Motor neuron (in vitro differentiated cells): ENCODE measurements around the gene TBXAS1. TPM values are rescaled to one million over a fixed set of nuclear protein-coding genes. Genes with fewer than 3 reads are reported as not detected.

Experiments
- ATAC-seq, 8 experiments: fragments of 200-7000 bp; cut with Tn5 transposase; replicated peaks in 6 of 8; 2 replicates each; pipeline ENCODE4 v1.8.0; 2021; ENCODE audit warnings: mild to moderate bottlenecking in 8 of 8, moderate library complexity in 8 of 8
- H3K27ac ChIP-seq, 2 donors: fragments of 250-450 bp; sonication (Bioruptor Pico); 2 replicates each; pipeline ENCODE4 v1.9.0; 2021; ENCODE audit warnings: antibody characterized with exemption in 2 of 2, mild to moderate bottlenecking in 2 of 2, moderate library complexity in 1 of 2
- H3K4me1 ChIP-seq, 2 donors: fragments of 250-450 bp; sonication (Bioruptor Pico); replicated peaks in 1 of 2; 2 replicates each; pipeline ENCODE4 v1.6.1; 2021; ENCODE audit warnings: antibody characterized with exemption in 2 of 2, mild to moderate bottlenecking in 2 of 2, moderate library complexity in 1 of 2
- H3K4me3 ChIP-seq, 5 donors: fragments of 250-450 bp; sonication (Bioruptor Pico); 2 replicates each; pipeline ENCODE4 v1.9.0; 2021; ENCODE audit warnings: antibody characterized with exemption in 5 of 5, mild to moderate bottlenecking in 5 of 5, moderate library complexity in 4 of 5
- WGBS, 10 experiments: fragments of 450-650 bp; shearing (Covaris generic); methylation state at CpG; one replicate each; pipeline ENCODE4 v1.0.0; 2022; 5-methylcytosine and 5-hydroxymethylcytosine counted together
- in situ Hi-C, 9 experiments: fragments of 400-800 bp; cut with MboI; loops; one replicate each; pipeline ENCODE4 v1.15.0; 2021; ENCODE audit warnings: low sequenced_read_pairs in 9 of 9, low pct_unique_long_range_greater_than_20kb in 2 of 9; ENCODE audit not compliant: unreplicated experiment in 9 of 9
- total RNA-seq, 8 experiments: library from RNA; unstranded; fragments of 300-600 nt; gene quantifications; 2 replicates each; pipeline versions ENCODE4 v1.2.3 to v1.2.4, GENCODE V29; 2022

Gene TBXAS1
- total RNA-seq, 8 experiments from 2014 or later, result 0.31 to 2.5 (median 0.46) TPM

DNA sequence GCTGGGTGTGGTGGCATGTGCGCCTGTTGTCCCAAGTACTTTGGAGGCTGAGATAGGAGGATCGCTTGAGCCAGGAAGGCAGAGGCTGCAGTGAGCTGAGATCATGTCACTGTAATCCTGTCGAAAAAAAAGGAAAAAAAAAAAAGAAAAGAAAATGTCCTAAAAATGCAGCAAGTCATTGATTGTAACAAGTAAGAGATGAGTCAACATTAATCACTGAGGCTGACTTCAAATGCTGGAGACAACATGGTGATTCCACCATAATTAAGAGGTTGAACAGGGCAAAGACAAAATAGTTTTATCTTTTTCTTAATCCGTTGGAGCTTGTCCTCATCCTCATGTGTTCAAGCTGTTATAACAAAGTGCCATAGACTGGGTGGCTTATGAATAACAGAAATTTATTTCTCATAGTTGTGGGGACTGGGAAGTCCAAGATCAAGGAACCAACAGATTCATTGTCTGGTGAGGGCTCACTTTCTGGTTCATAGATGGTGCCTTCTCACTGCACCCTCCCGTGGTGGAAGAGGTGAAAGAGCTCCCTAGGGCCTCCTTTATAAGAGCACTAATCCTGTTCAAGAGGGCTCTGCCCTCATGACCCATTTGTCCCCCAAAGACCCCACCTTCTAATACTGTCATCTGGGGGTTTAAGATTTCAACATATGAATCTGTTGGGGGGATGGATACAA is 60.3 kb downstream of the TBXAS1 start:
- ATAC-seq, result no peak
- no peaks in the 10 kb centered on the region for H3K4me1 ChIP-seq
- in situ Hi-C loops, result no loop called here
- H3K27ac ChIP-seq, result no peak overlapping the region
- H3K4me3 ChIP-seq, result no peak overlapping the region
- WGBS, 10 experiments, result 18 to 96% (median 81%) methylated on average over 1 to 5 of the region's 5 CpGs

DNA sequence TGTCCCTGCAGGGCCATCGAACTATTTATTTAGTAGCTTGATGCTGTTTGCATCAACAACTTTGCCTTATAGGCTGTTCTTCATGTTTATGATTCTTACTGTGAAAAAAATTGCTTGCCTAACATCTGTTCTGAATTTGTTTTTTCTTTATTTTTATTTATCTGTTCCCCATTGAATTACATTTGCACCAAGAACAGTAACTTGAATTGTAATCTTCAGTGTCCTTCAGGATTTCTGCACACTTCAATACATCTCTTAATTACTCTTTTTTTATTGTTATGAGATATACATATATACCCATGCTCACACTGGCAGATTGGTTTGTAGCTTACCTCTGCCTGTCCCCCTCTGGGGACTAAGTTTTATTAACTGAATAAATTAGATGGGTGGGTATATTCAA is 64.4 kb downstream of the TBXAS1 start:
- WGBS, 10 experiments, result 27 to 90% (median 75%) methylated on average over 1 of the region's 1 CpG; no CpG with 5 or more reads in 5 of the 10 experiments
- H3K27ac ChIP-seq, result no peak overlapping the region
- in situ Hi-C loops, result no loop called here
- no peak for ATAC-seq
- no peaks in the 10 kb centered on the region for H3K4me1 ChIP-seq
- no peak overlapping the region for H3K4me3 ChIP-seq

DNA sequence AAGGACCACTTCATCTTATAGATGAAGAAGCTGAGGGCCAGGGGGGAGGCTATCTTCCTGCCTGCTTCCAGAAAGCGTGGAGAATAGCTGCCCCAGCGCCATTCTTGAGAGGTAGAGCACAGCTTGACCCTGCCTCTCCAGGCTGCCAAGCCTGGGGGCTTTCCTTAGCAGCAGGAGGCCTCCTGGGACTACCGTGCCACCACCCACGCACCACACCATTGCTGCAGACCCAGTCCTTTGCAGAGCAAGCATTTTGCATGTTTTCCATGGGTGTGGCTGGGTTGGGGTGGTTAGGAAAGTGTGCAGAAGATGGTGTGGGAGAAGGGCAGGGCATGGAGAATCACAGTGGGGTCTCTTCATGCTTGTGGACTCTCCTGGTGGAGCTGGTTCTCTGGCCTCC is 64.9 kb downstream of the TBXAS1 start:
- peak in 3 of 8 experiments; percentile 46 to 76 (median 68) for ATAC-seq
- in situ Hi-C loops, result no loop called here
- Histone ChIP-seq H3K4me1 (no peaks in the 10 kb centered on the region), H3K4me3 (no peak overlapping the region), H3K27ac (no peak overlapping the region)
- WGBS, 10 experiments, result 74 to 90% (median 77%) methylated on average over 2 of the region's 4 CpGs; no CpG with 5 or more reads in 5 of the 10 experiments

DNA sequence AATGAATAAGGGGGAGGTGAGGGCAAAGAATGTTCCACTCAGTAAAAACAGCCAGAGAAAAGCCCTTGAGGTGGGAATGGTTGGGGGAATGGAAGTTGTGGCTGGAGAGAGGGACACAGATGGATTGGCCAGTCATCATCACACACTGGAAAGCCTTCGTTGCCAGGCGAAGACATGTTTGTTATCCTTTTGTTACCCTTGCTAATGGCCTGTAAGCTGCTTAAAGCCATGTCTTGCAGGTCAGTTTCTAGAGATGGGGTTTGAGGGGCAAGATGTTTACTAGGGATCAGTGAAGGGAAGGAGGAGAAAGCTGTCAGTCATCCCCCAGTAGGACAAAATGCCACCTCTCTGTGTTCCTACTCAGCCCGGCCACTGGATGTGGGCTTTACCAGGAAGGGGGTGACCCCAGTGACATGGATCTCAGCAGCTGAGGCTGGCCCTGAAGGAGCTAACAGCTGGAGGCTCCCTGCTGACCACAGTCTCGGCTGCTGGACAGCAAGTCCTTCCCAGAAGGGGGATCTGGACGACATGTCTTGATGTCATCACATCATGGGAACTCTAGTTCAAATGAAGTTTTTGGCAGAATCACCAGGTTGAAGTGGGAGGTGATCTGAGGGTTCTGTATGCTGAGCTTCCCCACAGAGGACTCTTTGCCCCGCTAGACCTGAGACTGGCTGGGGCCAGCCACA is 66.2 kb downstream of the TBXAS1 start:
- Histone ChIP-seq H3K27ac (no peak overlapping the region), H3K4me1 (no peaks in the 10 kb centered on the region), H3K4me3 (no peak overlapping the region)
- ATAC-seq, result no peak
- 42 to 100% (median 60%) methylated on average over 1 to 2 of the region's 6 CpGs; no CpG with 5 or more reads in 5 of the 10 experiments for WGBS, 10 experiments
- in situ Hi-C loops, result no loop called here

DNA sequence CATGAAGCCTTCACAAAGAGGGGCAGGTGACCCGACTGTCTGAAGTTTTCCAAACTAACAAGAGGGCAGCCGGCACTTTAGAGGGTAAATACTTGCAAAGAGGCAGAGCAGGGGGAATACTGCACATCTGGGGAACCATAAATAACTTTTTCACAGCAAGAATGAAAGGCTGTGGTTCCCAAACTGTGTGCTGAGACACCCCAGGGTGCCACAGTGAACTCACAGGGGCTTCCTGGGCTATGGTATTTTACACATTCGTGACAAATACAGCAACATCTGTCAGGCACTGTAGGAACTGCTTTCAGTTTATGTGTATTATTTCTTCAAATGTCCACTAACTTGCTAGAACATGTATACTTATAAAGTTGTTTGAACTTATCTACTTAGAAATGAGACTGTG is 67.2 kb downstream of the TBXAS1 start:
- WGBS, 10 experiments, result 42 to 94% (median 58%) methylated on average over 1 to 3 of the region's 3 CpGs; no CpG with 5 or more reads in 4 of the 10 experiments
- Histone ChIP-seq H3K27ac (no peak overlapping the region), H3K4me3 (no peak overlapping the region), H3K4me1 (no peaks in the 10 kb centered on the region)
- ATAC-seq, result no peak
- in situ Hi-C loops, result no loop called here

DNA sequence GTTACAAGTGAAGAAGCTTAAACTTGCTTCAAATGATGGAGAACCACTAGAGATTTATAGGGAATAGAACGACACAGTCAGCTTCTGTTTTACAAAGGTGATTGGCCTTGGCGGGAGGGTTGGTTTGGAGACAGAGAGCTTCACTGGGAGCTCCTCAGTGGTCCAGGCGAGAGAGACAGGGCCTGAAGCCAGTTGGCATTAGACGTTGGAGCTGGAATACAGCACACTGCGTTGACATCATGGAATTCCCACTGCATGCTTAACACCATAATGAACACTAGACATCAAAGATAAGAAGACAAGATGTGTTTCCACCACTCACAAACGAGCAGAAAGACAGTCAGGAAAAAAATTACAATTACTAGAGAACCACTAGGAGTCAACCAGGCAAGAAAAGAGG is 67.8 kb downstream of the TBXAS1 start:
- 48 to 100% (median 81%) methylated on average over 1 to 4 of the region's 6 CpGs; no CpG with 5 or more reads in 2 of the 10 experiments for WGBS, 10 experiments
- ATAC-seq, result no peak
- in situ Hi-C loops, result no loop called here
- Histone ChIP-seq H3K4me3 (no peak overlapping the region), H3K27ac (no peak overlapping the region), H3K4me1 (no peaks in the 10 kb centered on the region)

DNA sequence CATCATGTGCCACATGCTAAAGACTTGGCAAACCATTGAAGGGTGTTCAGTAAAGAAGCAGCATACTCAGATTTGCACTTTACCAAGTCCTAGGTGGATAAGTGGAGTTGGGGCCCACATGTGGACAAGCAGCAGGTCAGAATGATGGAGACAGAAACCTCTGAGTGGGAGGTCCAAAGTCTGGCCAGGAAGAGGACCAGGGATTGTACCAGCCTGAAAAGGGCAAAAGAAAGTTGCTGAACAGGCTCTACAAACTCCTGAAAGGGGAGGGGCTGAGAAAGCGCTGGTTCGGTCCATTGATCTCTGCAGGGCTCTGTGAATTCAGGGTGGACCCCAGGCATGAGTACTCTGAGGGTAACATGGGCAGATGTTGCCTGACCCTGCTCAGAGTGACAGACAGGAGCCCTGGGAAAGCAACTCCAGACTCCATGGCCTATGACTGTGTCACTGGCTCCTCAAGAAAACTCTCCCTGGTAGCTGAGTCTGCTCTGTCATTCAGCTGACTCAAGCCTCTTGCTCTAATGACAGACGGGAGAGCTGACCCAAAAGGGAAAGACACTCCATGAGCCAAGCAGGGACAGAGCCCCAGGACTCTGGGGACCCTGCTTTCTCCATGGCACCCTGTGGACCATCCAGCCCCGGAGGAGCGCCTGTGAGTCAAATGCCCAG is 68.5 kb downstream of the TBXAS1 start:
- Histone ChIP-seq H3K4me1 (no peaks in the 10 kb centered on the region), H3K4me3 (no peak overlapping the region), H3K27ac (no peak overlapping the region)
- in situ Hi-C loops, result no loop called here
- WGBS, 10 experiments, result 59 to 100% (median 87%) methylated on average over 1 to 4 of the region's 5 CpGs; no CpG with 5 or more reads in 6 of the 10 experiments
- no peak for ATAC-seq

DNA sequence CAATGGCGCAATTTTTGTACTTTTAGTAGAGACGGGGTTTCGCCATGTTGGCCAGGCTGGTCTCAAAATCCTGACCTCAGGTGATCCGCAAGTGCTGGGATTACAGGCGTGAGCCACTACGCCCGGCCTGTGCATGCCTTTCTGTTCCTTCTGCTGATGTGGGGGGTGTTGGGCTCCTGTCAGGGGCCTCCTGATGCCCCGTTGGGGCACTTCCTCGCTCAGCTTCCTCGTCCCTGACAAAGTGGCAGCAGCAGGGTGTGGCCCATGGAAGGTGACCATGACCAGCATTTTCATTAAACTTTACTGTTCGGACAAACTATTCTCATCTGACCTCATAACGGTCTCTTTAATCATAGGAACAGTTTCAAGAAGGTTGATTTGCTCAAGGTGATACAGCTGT is 69.4 kb downstream of the TBXAS1 start:
- no peak overlapping the region for H3K4me3 ChIP-seq
- H3K27ac ChIP-seq, result no peak overlapping the region
- H3K4me1 ChIP-seq, result no peaks in the 10 kb centered on the region
- in situ Hi-C loops, result no loop called here
- ATAC-seq, result no peak
- 40 to 100% (median 83%) methylated on average over 1 to 9 of the region's 12 CpGs; no CpG with 5 or more reads in 1 of the 10 experiments for WGBS, 10 experiments

DNA sequence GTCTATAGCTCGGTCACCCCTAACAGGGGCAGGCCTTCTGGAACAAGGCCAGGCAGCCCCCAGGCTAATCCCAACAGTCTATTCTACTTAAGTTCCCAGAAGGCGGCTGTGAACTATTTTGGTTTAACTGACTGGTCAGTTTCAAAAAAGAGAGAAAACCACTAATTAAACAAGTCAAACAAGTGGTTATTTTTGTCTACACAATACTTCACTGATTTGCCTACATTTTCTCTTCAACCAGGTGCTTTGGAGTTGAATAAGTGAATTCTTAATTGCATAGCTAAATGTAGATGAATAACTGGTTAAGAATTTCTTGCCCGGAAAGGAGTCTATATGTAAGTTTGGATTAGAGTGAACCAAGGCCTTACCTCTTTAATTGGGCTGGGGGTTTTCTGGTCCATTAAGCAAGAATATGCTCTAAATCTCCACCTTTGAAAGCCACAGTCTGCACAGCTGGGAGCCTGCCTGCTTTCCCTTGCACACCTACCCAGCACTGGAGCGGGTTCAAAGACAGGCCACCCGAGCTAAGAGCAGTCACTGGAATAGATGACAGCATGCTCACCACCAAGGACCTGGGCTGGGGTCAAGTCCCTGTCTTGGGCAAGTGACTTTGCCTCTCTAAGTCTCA is 70.4 kb downstream of the TBXAS1 start:
- 57 to 100% (median 80%) methylated on average over 1 to 4 of the region's 5 CpGs; no CpG with 5 or more reads in 1 of the 10 experiments for WGBS, 10 experiments
- no peaks in the 10 kb centered on the region for H3K4me1 ChIP-seq

DNA sequence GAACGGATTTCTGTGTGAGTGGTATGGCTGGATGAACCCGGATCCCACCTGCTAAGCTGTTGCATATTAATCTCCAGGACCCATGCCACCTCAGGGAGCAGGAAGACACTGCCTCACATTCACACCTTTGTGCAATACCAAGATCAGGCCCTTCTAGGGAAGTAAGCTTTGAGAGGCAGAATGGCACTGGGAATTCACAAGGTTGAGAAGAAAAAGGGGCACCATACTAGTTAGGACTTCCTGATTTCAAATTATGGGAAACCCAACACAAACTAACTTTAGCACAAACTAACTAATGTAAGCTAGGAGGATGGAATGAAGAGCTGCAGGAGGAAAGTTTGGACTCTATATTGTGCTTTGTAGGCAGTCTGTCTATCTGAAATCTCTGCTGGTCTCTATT is 71.3 kb downstream of the TBXAS1 start:
- Histone ChIP-seq H3K4me3 (no peak overlapping the region), H3K4me1 (no peaks in the 10 kb centered on the region), H3K27ac (no peak overlapping the region)
- in situ Hi-C loops, result no loop called here
- WGBS, 10 experiments, result 33 to 100% (median 67%) methylated on average over 1 to 2 of the region's 2 CpGs; no CpG with 5 or more reads in 3 of the 10 experiments
- ATAC-seq, result no peak

More for the DNA sequence above, 70.4 kb downstream of the TBXAS1 start:
- no peak overlapping the region for H3K4me3 ChIP-seq
- ATAC-seq, result no peak
- in situ Hi-C loops, result no loop called here
- H3K27ac ChIP-seq, result no peak overlapping the region

DNA sequence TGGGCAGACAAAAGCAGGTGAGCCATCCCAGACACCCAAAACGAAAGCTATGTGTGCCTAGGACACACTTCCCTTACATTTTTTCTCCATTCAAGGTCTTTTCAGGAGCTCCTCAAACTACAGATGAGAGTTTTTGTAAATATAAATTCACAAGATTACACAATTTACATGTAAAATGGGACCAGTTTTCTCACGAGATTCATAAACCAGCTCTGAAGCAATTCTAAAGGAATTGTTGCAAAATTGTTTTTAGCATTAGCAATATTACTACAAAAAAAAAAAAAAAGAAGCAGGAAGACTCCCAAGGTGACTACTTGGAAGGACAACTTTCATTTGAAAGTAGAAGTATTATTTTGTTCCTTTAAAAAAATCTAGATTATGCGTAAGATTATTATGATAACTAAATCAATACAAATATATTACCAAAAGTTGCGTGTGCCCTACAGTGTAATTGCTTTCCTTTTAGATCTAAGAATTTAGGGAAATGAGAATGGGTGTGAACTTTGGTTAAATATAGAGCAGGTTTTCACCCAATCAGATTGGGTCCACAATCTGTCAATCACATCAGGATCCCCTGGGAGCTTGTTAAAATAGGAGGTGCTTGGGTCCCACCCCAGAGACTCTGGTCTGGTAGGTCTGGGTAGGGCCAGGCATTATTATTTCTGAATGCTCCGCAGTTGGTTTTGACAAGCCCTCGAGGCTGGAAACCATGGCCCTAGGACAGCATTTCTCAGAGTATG is 72.2 kb downstream of the TBXAS1 start:
- Histone ChIP-seq H3K4me3 (no peak overlapping the region), H3K27ac (no peak overlapping the region), H3K4me1 (no peaks in the 10 kb centered on the region)
- in situ Hi-C loops, result no loop called here
- no peak for ATAC-seq
- WGBS, 10 experiments, result 61 to 100% (median 79%) methylated on average over 1 to 6 of the region's 6 CpGs

DNA sequence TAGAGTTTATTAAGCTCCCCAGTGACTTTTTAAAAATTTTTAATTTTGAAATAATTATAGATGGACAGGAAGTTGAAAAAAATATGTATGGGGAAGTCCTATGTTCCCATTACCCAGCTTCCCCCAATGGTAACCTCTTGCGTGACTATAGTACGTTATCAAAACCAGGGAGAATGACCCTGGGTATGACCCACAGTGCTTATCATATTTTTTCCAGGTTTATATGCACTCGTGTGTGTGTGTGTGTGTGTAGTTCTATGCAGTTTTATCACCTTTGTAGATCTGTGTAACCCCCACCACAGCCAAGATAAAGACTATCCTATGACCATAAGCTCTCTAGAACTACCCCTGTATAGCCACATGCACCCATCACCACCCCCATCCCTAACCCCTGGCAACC is 72.8 kb downstream of the TBXAS1 start:
- no peaks in the 10 kb centered on the region for H3K4me1 ChIP-seq
- WGBS, 10 experiments, result 65 to 100% (median 84%) methylated on average over 1 to 3 of the region's 3 CpGs; no CpG with 5 or more reads in 2 of the 10 experiments
- ATAC-seq, result no peak
- in situ Hi-C loops, result no loop called here
- no peak overlapping the region for H3K27ac ChIP-seq
- no peak overlapping the region for H3K4me3 ChIP-seq
